Panc1 (cell line): ENCODE data around the gene PFKFB3. TPM values are rescaled to one million over a fixed set of nuclear protein-coding genes. Genes with fewer than 3 reads are reported as not detected.

Source experiments
- ATAC-seq: fragments of 200-7000 bp; cut with Tn5 transposase; 2 replicates; pipeline ENCODE4 v1.9.1; 2020; ENCODE audit warnings: mild to moderate bottlenecking, moderate library complexity
- BruUV-seq: library from RNA; stranded (reverse); fragments of 400-500 nt; replicated peaks from 2 replicates; lab custom pipeline; 2021; lab: Mats Ljungman, UMichigan
- CTCF ChIA-PET: fragments of 300-600 bp; sonication (Branson Sonifier 250); formaldehyde crosslinking; loops from one replicate; lab custom pipeline; 2022; ENCODE audit warnings: antibody characterized with exemption; lab: Charles Lee
- POLR2A ChIA-PET: fragments of 300-600 bp; sonication (Branson Sonifier 250); formaldehyde crosslinking; loops from one replicate; lab custom pipeline; 2022; ENCODE audit warnings: antibody characterized with exemption; lab: Charles Lee
- DNase-seq: peaks from one replicate; pipeline ENCODE4 v3.0.0-alpha.2; 2010; ENCODE audit warnings: low read depth, low spot score
- H3K27ac ChIP-seq: 2 replicates; pipeline ENCODE4 v1.5.1; 2011; ENCODE audit warnings: mild to moderate bottlenecking, low read length, inconsistent platforms
- H3K27me3 ChIP-seq: fragments of 200-500 bp; sonication (Bioruptor generic); 2 replicates; pipeline ENCODE4 v1.6.0; 2014; ENCODE audit warnings: low read length, inconsistent platforms; ENCODE audit not compliant: control insufficient read depth, insufficient read depth
- H3K36me3 ChIP-seq: fragments of 200-500 bp; sonication (Bioruptor generic); 2 replicates; pipeline ENCODE4 v1.5.1; 2014; ENCODE audit warnings: inconsistent platforms, mild to moderate bottlenecking, low read length, moderate library complexity; ENCODE audit not compliant: control insufficient read depth, insufficient read depth
- H3K4me1 ChIP-seq: 2 replicates; pipeline ENCODE4 v1.5.1; 2011; ENCODE audit warnings: inconsistent platforms, mild to moderate bottlenecking, low read length, moderate library complexity; ENCODE audit not compliant: control insufficient read depth, insufficient read depth
- H3K4me3 ChIP-seq, 2 experiments: 2 replicates each; pipeline ENCODE4 v1.5.1; 2011 to 2012; ENCODE audit warnings: low read depth in 2 of 2, low read length in 2 of 2, mild to moderate bottlenecking in 2 of 2, inconsistent platforms in 1 of 2, moderate library complexity in 1 of 2
- H3K9me3 ChIP-seq: fragments of 200-500 bp; sonication (Bioruptor generic); 2 replicates; pipeline ENCODE4 v1.5.1; 2014; ENCODE audit warnings: low read depth, mild to moderate bottlenecking, inconsistent platforms, low read length, moderate library complexity; ENCODE audit not compliant: control insufficient read depth, insufficient read depth
- POLR2AphosphoS5 ChIP-seq: IDR thresholded peaks from 2 replicates; pipeline ENCODE4 v1.6.1; 2012; ENCODE audit warnings: mild to moderate bottlenecking, low read depth, low read length, moderate library complexity
- SIN3A ChIP-seq: IDR thresholded peaks from 2 replicates; pipeline ENCODE4 v1.6.1; 2012; ENCODE audit warnings: low read depth, mild to moderate bottlenecking, low read length, moderate library complexity, borderline replicate concordance; ENCODE audit not compliant: insufficient read depth
- TCF7L2 ChIP-seq: IDR thresholded peaks from 2 replicates; pipeline ENCODE4 v1.6.1; 2011; ENCODE audit warnings: mild to moderate bottlenecking, low read depth, low read length, inconsistent platforms
- in situ Hi-C: cut with HindIII; loops from 2 replicates; pipeline ENCODE4 v1.10.0; 2016; ENCODE audit warnings: low sequenced_read_pairs, low pct_unique_long_range_greater_than_20kb
- intact Hi-C: fragments of 100-400 bp; cut with micrococcal nuclease; formaldehyde crosslinking; loops from one replicate; pipeline ENCODE4 v1.10.0; 2022; ENCODE audit not compliant: unreplicated experiment
- total RNA-seq: library from RNA; stranded (reverse); gene quantifications from one replicate; pipeline ENCODE4 v1.2.1, GENCODE V29; 2021; ENCODE audit not compliant: unreplicated experiment
- TF ChIP-seq, protein P1 (sequence below): fragments of 450-650 bp; IDR thresholded peaks from 2 replicates; pipeline ENCODE4 v1.5.1; 2017; ENCODE audit warnings: mild to moderate bottlenecking
- TF ChIP-seq, protein P2 (sequence below), 2 experiments: IDR thresholded peaks; 2 replicates each; pipeline ENCODE4 v1.6.1; 2011 to 2012; ENCODE audit warnings: low read depth in 2 of 2, control low read depth in 1 of 2, low read length in 1 of 2, mild to moderate bottlenecking in 1 of 2, moderate library complexity in 1 of 2; ENCODE audit not compliant: insufficient read depth in 1 of 2

Gene PFKFB3
- total RNA-seq, 1 experiment from 2014 or later = 17.1 TPM

DNA sequence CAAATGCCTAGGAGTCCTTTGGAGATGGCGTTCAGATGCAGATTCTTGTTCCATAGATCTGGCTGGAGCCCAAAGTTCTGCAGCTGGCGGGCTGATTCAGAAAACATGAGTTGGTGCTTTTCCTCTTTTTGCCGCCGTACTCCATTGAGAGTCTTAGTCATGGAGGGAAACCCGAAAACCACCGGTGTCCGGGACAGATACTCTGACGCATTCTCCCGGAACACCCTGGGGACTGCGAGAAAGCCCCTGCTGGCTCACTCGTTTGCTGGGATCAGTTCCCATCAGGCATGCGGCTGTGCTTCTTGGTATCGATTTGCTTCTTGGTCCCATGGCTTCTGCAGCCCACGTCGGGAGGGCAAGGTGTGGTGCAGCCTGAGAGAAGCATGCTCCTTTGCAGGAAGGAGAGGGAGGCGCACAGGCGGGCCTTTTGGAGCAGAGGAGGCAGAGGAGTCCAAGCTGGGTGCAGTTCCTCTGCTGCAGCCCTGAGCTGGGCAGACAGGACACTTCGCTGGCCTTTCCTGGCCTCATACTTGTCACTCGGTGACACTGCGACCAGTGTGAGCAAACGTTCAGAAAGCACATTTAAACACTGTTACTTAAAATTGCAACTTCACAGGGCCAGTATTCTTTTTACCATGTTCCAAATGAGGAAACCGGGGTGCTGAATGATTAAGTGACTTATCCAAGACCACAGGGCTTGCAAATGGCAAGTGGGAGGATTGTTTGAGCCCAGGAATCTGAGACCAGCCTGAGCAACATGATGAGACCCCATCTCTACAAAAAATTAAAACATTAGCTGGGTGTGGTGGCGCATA lies 30.6 kb upstream of the PFKFB3 start:
- no peaks in the 10 kb centered on the region for H3K9me3 ChIP-seq
- no peaks in the 10 kb centered on the region for H3K4me1 ChIP-seq
- no peak overlapping the region for H3K27ac ChIP-seq
- H3K27me3 ChIP-seq = no peaks in the 10 kb centered on the region
- no TSS peak for BruUV-seq
- H3K36me3 ChIP-seq = no peaks in the 10 kb centered on the region
- intact Hi-C loops (no loop called here), in situ Hi-C loops (no loop called here)
- ATAC-seq = no peak
- POLR2A ChIA-PET = no interaction called here
- H3K4me3 ChIP-seq = no peak overlapping the region
- TF ChIP-seq POLR2AphosphoS5 = no peak
- TF ChIP-seq, protein P1, sequence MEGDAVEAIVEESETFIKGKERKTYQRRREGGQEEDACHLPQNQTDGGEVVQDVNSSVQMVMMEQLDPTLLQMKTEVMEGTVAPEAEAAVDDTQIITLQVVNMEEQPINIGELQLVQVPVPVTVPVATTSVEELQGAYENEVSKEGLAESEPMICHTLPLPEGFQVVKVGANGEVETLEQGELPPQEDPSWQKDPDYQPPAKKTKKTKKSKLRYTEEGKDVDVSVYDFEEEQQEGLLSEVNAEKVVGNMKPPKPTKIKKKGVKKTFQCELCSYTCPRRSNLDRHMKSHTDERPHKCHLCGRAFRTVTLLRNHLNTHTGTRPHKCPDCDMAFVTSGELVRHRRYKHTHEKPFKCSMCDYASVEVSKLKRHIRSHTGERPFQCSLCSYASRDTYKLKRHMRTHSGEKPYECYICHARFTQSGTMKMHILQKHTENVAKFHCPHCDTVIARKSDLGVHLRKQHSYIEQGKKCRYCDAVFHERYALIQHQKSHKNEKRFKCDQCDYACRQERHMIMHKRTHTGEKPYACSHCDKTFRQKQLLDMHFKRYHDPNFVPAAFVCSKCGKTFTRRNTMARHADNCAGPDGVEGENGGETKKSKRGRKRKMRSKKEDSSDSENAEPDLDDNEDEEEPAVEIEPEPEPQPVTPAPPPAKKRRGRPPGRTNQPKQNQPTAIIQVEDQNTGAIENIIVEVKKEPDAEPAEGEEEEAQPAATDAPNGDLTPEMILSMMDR = no peak
- no peak for TF ChIP-seq SIN3A
- TF ChIP-seq, protein P2, sequence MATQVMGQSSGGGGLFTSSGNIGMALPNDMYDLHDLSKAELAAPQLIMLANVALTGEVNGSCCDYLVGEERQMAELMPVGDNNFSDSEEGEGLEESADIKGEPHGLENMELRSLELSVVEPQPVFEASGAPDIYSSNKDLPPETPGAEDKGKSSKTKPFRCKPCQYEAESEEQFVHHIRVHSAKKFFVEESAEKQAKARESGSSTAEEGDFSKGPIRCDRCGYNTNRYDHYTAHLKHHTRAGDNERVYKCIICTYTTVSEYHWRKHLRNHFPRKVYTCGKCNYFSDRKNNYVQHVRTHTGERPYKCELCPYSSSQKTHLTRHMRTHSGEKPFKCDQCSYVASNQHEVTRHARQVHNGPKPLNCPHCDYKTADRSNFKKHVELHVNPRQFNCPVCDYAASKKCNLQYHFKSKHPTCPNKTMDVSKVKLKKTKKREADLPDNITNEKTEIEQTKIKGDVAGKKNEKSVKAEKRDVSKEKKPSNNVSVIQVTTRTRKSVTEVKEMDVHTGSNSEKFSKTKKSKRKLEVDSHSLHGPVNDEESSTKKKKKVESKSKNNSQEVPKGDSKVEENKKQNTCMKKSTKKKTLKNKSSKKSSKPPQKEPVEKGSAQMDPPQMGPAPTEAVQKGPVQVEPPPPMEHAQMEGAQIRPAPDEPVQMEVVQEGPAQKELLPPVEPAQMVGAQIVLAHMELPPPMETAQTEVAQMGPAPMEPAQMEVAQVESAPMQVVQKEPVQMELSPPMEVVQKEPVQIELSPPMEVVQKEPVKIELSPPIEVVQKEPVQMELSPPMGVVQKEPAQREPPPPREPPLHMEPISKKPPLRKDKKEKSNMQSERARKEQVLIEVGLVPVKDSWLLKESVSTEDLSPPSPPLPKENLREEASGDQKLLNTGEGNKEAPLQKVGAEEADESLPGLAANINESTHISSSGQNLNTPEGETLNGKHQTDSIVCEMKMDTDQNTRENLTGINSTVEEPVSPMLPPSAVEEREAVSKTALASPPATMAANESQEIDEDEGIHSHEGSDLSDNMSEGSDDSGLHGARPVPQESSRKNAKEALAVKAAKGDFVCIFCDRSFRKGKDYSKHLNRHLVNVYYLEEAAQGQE (IDR thresholded peaks at IDR 0.05; ENCODE audit: insufficient read depth in 1 of 2, low read depth in 2 of 2, low read length in 1 of 2) = no peak
- no peak for TF ChIP-seq TCF7L2
- CTCF ChIA-PET = interaction anchor here (0.6 kb wide), 1 partner anchor 31 kb away, joined by 3 read pairs; the partner anchor contains the start of gene PFKFB3
- DNase-seq = no peak

DNA sequence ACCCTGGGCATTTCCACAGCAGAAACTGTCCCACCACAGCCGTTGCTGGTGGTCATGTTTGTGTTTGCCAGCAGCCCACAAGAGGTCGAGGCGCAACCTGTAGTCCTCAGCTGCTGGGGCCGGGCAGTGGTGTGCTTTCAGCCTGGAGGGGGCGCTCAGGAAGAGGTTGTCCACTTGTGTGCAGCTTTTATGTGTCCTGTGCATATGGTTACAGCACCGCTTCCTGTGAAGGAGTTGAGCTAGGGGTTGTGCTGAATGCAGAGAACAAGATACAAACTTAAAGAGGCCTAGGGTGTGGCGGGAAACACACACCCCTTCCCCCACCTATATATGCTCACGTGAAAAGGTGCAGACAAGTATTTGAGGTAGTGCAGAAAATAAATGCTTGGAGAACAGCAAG lies 29.5 kb upstream of the PFKFB3 start:
- intact Hi-C loops (no loop called here), in situ Hi-C loops (no loop called here)
- Histone ChIP-seq H3K9me3 (no peaks in the 10 kb centered on the region), H3K27ac (no peak overlapping the region), H3K4me3 (no peak overlapping the region), H3K4me1 (no peaks in the 10 kb centered on the region), H3K27me3 (no peaks in the 10 kb centered on the region), H3K36me3 (no peaks in the 10 kb centered on the region)
- BruUV-seq = no TSS peak
- TF ChIP-seq, protein P2 (IDR thresholded peaks at IDR 0.05; ENCODE audit: insufficient read depth in 1 of 2, low read depth in 2 of 2, low read length in 1 of 2) = no peak
- TF ChIP-seq SIN3A (no peak), POLR2AphosphoS5 (no peak)
- CTCF ChIA-PET = no interaction called here
- POLR2A ChIA-PET = interaction anchor here (0.6 kb wide), 1 partner anchor 10 kb away, joined by 3 read pairs; no protein-coding TSS in a partner anchor
- peak; percentile 49; the same call in 1 of the 2 replicates for ATAC-seq
- no peak for DNase-seq
